GM08714 (cell line): ENCODE measurements around the gene TTC9B.

Source experiments
- H3K4me3 ChIP-seq: fragments of 200-500 bp; sonication (Bioruptor generic); 2 replicates; pipeline ENCODE4 v1.5.1; 2014; ENCODE audit warnings: mild to moderate bottlenecking, low read length, inconsistent platforms
- ZNF274 ChIP-seq: IDR thresholded peaks from 2 replicates; pipeline ENCODE4 v1.6.1; 2012; ENCODE audit warnings: mild to moderate bottlenecking, low read depth, low read length

TTC9B gene

DNA sequence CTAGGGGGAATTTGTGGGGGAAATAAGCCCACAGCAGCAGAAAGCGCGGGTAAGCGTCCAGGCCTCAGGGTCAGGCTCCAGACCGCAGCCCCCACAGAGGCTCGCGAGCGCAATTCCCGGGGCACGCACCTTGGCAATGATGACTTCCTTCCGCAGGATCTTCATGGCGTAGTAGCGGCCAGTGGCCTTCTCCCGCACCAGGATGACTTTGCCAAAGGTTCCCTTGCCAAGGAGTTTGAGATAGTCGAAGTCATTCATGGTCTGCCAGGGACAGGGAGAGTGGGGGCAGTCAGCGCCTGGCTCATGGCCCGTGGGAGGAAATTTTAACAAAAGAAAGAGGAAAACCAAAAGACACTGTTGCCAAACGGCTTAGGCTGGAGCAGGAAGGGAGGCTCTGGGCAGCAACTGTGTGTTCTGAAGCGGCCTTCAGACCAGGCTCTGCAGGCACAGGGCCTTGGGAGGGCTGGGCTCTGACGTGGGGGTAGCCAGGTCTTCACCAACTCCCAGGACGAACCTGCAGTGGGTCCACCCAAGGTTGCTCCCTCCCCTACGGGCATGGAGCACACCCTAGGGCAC, 23.7 kb upstream of the TTC9B start:
- H3K4me3 ChIP-seq = no peak overlapping the region
- TF ChIP-seq ZNF274 = no peak

DNA sequence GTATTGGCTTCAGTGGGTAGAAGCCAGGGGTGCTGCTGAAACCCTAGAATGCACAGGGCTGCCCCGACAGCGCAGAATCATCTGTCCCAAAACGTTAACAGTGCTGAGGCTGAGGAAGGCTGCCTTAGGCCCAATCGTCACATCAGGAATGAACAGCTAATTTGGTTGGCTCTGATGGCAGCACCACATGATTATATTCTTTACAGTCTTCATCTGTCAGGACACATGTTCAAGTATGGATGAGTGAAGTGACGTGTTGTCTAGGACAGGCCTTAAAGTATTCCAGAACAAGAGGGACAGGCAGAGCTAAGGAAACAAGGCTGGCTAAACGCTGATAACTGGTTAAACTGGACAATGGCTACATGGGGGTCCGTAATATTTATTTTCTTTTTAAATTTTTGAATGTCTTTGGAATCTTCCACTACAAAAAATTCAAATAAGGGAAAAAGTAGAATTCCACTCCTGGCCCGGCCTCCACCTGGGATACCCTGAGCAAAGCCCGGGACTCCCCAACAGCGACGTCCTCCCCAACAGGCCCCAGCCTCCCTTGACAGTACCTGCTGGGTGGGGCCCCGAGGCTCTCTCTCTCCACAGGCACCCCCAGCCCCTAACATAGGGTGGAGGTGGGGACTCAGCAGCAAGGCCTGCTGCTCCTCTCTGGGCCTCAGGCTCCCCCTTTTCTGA, 23.1 kb upstream of the TTC9B start:
- no peak overlapping the region for H3K4me3 ChIP-seq
- no peak for TF ChIP-seq ZNF274

DNA sequence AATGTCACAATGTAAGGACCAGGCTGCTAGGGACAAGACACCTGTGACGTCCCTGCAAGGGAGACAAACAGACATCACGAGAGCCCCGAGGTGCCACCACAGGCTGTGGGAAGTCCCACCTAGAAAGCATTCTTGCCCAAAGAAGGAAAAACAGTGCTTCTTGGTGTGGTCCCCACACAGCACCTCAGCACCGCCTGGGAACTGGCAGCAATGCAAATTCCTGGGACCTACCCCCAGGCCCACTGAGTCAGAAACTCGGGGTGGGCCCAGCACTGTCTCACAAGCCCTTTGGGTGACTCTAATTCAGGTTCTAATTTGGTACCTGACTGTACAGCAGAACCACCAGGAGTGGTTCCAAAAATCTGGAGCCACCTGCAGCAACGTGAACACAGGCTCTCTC, 22.1 kb upstream of the TTC9B start:
- H3K4me3 ChIP-seq = no peak overlapping the region
- TF ChIP-seq ZNF274 = no peak

DNA sequence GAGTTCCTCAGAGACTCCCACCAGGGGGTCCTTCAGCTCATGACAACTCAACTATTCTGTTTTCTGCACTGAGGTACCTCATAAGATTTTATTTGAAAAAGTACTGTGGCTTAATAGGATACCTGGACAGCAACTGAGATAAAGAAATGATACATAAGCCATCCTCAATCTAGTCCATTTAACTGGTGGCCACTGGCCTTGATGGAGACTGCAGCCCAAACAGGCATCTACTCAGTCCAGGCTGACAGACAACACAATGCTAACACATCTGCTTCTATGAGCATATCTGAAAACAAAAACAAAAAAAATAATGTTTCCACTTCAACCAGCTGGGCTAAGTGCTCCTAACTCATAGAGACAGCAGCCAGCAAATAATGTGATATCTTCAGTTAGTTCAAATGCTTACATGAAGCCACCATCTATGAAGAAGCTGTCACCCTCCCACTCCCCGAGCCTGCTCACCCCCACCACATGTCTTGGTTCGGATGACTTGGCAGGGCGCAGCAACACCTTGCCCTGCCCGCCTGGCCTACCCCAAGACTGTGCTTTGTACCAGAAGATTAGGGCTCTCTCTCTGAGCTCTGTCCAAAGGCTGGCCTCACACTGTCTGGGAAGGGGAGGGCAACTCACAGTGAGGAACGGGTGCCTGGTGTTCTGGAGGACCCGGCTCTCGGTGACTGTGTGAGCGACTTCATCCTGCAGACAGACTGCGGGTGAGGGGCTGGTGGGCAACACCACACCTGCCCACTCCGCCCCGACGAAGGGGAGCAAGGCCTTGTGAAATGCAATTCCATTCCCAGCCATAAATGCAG, 21.4 kb upstream of the TTC9B start:
- H3K4me3 ChIP-seq = no peak overlapping the region
- TF ChIP-seq ZNF274 = no peak

DNA sequence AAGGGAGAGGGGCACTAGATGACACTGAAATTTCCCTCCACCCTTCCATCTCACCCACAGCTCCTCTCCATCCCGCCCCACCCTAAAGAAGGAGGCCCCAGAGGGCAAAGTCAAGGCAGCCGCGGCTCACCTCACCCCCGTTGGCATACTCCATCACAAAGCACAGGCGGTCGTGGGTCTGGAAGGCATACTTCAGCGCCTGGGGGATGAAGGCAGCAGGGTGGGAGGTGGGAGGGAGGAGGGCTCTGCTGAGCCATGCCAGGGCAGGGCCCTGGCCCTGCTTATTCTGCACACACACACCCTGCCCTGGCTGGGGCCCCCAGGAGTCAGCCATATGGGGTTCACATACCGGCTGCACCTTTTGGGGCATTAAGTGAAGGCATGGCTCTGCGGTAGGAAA, 20.6 kb upstream of the TTC9B start:
- TF ChIP-seq ZNF274 = no peak
- no peak overlapping the region for H3K4me3 ChIP-seq

DNA sequence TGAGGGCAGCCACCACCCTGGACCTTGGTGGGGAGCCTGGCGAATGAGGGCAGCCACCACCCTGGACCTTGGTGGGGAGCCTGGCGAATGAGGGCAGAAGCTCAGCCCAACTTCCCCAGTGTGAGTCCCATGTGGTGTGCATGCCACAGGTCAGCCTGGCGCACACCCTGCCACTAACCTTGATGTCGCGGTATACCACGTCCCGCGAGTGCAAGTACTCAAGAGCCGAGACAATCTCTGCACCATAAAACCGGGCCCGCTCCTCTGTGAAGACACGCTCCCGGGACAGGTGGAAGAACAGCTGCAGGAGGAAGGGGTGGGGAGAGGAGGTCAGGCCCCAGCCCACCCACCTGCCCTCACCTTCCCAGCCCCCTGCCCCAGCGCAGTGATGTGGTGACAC, 19.6 kb upstream of the TTC9B start:
- TF ChIP-seq ZNF274 = no peak
- H3K4me3 ChIP-seq = no peak overlapping the region

DNA sequence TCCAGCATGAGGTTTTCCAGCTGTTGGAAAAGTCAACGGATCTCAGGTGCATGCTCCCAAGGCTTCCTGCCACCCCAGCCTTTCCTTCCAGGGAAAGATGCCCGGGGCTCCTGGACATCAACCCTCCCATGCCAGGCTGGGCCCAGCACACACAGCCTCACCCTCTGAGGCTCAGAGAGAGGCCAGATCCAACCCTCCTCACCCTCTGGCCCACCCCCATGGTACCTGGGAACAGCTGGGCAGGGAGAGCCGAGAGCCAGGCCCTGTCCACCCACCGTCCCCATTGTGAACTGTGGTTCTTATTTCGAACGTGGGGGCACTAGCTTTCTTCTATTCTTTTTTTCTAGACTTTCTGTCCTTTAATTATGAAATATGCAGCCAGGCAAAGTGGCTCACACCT, 18.2 kb upstream of the TTC9B start:
- H3K4me3 ChIP-seq = no peak overlapping the region
- TF ChIP-seq ZNF274 = no peak

DNA sequence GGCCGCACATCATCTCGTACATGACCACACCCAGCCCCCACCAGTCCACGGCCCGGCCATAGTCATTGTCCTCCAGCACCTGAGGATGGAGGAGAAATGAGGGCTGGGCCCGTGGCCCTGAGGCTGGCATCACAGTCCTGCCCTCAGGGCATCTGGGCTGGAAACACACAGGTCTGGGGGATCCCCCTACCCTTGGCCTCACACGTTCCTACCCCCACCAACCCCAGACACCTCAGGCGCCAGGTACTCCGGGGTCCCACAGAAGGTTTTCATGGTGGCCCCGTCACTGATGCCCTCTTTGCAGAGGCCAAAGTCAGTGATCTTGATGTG, 17.8 kb upstream of the TTC9B start:
- no peak overlapping the region for H3K4me3 ChIP-seq
- no peak for TF ChIP-seq ZNF274

DNA sequence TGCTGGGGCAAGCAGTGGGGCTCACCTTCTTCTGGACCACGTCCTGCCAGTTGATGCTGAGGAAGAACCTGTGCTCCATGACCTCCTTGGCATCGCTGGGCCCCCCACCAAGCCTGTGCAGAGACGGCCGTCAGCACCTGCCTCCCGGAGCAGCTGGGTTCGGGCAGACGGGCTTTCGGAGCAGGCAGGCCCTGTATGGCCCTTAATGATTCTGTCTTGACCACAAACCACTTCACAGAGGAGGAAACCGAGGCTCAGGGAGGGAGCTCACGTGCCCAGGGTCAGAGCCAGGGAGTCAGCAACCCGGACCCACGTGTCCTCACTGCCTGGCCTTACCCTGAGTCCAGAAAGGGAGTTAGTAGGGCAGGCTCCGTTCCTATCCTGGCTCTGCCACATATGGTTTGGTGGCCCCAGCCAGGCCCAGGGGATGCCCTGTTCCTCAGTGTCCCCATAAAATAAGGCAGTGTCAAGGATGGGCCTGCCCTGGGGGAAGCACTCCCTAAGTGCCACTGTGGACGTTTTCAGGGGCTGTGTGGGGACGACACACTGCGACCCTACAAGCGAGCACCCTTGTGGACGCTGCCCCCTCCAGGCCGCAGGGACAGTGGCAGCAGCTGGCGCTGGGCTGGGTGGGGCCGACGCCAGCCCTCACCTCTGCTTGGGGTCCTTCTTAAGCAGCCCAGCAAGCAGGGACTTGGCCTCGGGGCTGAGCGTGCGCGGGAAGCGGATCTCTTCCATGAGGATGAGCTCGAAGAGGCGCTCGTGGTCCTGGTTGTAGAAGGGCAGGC, 17.2 kb upstream of the TTC9B start:
- H3K4me3 ChIP-seq = no peak overlapping the region
- TF ChIP-seq ZNF274 = no peak

DNA sequence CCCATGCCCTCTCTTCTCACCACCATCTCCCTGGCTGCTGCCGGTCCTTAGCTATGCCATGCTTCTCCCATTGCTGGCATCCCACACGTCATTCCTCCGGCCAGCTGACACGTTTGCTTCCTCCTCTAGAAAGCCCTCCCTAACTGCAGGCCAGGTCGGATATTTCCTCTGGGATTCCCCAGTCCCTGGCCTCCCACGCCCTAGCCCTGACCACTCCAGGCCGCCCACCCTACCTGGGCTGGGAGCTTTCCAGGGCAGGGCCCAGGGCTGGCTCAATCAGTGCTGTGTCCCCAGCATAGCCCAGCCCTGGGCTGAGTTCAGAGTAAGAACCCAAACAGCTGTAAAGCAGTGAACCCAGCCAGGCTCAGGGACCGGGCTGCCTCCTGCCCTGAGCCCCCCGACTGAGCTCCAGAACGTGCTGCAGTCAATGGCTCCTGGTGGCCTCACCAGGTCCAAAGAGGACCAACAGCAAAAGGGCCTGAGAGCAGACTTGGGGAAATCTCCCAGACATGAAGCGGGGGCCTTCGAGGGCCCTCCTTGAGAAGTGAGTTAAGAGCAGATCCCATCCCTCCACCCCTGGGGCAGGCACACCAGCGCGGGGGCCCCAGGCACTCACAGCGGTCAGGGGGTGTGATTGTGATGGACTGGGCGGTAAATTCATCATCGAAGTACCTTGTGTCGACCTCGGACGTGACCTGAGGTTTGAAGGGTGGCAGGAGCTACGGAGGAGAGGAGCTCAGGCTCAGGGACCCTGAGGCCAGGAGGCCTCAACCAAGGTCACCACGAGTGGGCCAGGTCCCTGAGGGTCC, 16.4 kb upstream of the TTC9B start:
- no peak for TF ChIP-seq ZNF274
- H3K4me3 ChIP-seq = no peak overlapping the region

DNA sequence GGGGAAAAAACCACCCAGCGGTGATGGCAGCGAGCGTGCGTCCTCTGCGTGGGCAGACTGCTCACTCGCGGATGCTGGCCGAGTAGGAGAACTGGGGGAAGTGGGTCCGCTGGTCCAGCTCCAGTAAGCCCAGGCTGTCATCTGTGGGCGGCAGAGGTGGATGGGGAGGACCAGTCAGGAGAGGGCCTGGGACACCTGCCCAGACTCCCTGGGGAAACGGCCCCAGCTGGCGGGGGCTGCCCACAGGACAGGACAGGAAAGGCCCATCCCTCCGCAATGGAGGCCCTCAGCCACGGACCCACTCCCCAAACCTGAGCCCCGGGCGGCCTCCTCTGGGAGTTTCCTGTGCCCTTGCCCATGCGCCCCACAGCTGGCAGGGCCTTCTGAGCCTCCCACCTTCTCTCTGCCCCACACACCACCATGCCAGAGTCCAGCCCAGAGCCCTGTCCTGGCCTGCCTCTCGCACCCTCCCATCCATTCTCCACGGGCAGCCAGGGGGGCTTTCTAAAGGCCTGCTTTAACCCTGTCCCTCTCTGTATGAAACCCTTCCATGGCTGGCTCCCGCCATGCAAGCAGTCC, 15.7 kb upstream of the TTC9B start:
- H3K4me3 ChIP-seq = no peak overlapping the region
- no peak for TF ChIP-seq ZNF274

DNA sequence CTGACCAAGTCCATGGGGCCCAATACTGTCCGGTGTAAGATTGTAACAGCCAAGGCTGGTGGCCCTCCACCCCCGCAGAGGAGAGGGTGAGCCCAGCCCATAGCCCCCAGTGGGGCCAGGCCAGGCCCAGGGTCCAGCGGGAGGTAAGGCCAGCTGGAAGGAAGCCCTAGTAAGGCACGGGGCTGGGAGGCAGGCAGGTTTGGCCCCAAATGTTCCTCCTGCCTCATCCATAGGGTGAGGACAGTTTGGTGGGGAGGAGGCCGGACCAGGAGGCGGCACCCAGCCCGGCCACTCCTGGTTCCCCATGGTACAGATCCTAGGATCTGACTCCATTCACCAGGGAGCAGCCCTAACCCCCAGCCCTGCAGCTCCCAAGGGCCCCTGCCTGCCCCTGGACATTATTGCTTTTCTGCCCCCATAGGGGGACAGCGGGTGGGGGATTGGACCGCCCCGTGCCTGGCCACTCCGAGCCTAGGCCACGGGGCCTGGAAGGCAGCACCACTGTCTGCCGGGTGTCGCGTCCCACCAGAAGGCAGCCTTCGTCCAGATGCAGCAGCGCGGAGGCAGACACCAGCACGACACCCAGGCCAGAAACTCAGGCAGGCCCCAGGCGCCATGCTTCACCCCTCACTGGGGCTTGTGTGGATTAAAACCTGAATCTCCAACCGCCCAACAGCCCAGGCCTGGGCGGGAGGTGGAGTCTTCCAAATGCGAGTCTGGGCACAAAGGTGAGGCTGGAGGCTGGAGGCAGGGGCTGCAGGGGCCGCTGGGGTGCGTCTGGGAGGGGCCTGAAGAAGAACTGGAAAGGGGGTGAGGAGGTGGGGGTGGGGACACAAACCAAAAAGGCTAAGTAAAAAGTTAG, 15.0 kb upstream of the TTC9B start:
- no peak overlapping the region for H3K4me3 ChIP-seq
- no peak for TF ChIP-seq ZNF274

DNA sequence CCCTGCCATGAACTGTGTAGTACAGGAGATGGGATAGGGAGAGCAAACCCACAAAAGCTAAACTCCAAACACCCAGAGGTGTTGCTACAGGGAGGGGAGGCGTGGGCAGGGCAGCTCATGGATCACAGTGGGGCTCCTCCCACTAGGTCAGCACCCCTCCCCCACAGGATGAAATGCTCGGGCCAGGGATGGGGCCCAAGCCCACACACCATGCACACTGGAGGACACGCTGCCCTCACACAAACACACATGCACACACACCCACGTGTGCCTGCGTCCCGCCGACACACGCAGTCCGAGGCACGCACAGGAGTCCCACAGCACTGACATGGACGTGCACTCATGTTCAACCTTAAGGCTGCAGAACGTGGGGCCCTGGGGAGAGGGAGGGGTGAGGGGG, 14.3 kb upstream of the TTC9B start:
- no peak overlapping the region for H3K4me3 ChIP-seq

More for the DNA sequence above, 14.3 kb upstream of the TTC9B start:
- TF ChIP-seq ZNF274 = no peak
